K562 (cell line): ENCODE data around the gene AK5. TPM values are rescaled to one million over a fixed set of nuclear protein-coding genes. Genes with fewer than 3 reads are reported as not detected.

Experiments used
- polyA plus RNA-seq, 8 experiments: library from polyadenylated mRNA; depleted of rRNA in 4 of 8; stranded (reverse) in 5 of 8; unstranded in 3 of 8; fragments of >200 nt; fragmentation: Nextera tagmentation in 2 of 8; fragmentation: Illumina TruSeq in 1 of 8; extraction: Ambion mirVana in 2 of 8; extraction: Trizol in 1 of 8; gene quantifications; 2 replicates each; pipeline versions ENCODE4 v1.2.1 to v1.2.3, GENCODE V29; 2011 to 2014; ENCODE audit warnings: inconsistent platforms in 1 of 8, missing spikeins in 1 of 8
- total RNA-seq, 7 experiments: library from RNA; depleted of rRNA in 6 of 7; stranded (reverse); fragments of >200 nt in 6 of 7; fragmentation: Illumina TruSeq in 2 of 7; extraction: Trizol in 2 of 7; gene quantifications; 2 replicates each; pipeline versions ENCODE4 v1.2.1 to v1.2.3, GENCODE V29; 2011 to 2021; ENCODE audit warnings: low replicate concordance in 1 of 7
- TF ChIP-seq, protein P1 (sequence below): fragments of 450-650 bp; IDR thresholded peaks from 2 replicates; pipeline ENCODE4 v1.6.1; 2016; ENCODE audit warnings: mild to moderate bottlenecking, moderate library complexity
- TF ChIP-seq, protein P2 (sequence below), 2 experiments: fragments of 450-650 bp; IDR thresholded peaks; 2 replicates each; pipeline ENCODE4 v1.6.1; 2016; ENCODE audit warnings: mild to moderate bottlenecking in 2 of 2, borderline replicate concordance in 1 of 2, low read depth in 1 of 2, moderate library complexity in 1 of 2
- TF ChIP-seq, protein P3 (sequence below): sonication (generic); formaldehyde crosslinking; IDR thresholded peaks from 2 replicates; pipeline ENCODE4 v1.8.0; 2022; ENCODE audit warnings: missing genetic modification reagents, mild to moderate bottlenecking, moderate library complexity, borderline replicate concordance

Gene AK5
- total and polyA plus RNA-seq, 9 of the 15 experiments (the other 6 are each of a cell fraction or from before 2014, with no cell fraction given), result 0.06 TPM; not detected in 8

DNA sequence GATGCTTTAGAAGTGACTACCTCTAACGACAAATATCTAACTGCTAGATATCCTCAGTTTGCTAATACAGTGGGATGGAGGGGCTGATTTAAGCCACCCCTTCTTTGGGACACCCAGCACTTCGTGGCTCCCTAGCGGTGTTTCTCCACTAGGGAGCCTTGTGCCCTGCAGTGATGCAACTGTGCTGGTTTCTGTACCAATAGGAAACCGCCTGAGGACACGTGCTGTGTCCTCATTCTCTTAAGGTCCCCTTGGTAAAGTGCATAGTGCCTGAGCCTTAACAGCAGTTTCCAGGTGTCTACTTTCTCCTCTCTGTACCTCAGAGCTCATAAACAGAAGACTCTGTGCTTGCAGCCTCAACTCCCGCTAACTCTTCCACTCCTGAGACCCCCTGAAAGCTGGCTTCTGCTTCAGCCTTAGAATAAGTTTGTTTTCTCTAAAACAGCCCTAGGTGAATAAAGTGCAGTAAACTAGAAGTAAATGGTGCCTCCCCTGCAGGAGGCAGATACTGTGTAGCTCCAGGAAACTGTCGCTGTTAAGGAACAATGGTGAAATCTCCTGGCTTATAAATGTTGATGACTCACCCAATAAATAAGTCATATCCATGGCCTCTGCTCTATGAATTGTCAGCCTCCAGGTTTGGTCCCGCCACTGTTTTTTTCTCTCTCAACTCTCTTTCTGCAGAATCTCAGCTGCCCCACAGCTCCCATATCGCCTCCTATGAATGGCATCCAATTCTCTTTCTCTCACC, 130.4 kb downstream of the AK5 start (continued):
- TF ChIP-seq, protein P1, sequence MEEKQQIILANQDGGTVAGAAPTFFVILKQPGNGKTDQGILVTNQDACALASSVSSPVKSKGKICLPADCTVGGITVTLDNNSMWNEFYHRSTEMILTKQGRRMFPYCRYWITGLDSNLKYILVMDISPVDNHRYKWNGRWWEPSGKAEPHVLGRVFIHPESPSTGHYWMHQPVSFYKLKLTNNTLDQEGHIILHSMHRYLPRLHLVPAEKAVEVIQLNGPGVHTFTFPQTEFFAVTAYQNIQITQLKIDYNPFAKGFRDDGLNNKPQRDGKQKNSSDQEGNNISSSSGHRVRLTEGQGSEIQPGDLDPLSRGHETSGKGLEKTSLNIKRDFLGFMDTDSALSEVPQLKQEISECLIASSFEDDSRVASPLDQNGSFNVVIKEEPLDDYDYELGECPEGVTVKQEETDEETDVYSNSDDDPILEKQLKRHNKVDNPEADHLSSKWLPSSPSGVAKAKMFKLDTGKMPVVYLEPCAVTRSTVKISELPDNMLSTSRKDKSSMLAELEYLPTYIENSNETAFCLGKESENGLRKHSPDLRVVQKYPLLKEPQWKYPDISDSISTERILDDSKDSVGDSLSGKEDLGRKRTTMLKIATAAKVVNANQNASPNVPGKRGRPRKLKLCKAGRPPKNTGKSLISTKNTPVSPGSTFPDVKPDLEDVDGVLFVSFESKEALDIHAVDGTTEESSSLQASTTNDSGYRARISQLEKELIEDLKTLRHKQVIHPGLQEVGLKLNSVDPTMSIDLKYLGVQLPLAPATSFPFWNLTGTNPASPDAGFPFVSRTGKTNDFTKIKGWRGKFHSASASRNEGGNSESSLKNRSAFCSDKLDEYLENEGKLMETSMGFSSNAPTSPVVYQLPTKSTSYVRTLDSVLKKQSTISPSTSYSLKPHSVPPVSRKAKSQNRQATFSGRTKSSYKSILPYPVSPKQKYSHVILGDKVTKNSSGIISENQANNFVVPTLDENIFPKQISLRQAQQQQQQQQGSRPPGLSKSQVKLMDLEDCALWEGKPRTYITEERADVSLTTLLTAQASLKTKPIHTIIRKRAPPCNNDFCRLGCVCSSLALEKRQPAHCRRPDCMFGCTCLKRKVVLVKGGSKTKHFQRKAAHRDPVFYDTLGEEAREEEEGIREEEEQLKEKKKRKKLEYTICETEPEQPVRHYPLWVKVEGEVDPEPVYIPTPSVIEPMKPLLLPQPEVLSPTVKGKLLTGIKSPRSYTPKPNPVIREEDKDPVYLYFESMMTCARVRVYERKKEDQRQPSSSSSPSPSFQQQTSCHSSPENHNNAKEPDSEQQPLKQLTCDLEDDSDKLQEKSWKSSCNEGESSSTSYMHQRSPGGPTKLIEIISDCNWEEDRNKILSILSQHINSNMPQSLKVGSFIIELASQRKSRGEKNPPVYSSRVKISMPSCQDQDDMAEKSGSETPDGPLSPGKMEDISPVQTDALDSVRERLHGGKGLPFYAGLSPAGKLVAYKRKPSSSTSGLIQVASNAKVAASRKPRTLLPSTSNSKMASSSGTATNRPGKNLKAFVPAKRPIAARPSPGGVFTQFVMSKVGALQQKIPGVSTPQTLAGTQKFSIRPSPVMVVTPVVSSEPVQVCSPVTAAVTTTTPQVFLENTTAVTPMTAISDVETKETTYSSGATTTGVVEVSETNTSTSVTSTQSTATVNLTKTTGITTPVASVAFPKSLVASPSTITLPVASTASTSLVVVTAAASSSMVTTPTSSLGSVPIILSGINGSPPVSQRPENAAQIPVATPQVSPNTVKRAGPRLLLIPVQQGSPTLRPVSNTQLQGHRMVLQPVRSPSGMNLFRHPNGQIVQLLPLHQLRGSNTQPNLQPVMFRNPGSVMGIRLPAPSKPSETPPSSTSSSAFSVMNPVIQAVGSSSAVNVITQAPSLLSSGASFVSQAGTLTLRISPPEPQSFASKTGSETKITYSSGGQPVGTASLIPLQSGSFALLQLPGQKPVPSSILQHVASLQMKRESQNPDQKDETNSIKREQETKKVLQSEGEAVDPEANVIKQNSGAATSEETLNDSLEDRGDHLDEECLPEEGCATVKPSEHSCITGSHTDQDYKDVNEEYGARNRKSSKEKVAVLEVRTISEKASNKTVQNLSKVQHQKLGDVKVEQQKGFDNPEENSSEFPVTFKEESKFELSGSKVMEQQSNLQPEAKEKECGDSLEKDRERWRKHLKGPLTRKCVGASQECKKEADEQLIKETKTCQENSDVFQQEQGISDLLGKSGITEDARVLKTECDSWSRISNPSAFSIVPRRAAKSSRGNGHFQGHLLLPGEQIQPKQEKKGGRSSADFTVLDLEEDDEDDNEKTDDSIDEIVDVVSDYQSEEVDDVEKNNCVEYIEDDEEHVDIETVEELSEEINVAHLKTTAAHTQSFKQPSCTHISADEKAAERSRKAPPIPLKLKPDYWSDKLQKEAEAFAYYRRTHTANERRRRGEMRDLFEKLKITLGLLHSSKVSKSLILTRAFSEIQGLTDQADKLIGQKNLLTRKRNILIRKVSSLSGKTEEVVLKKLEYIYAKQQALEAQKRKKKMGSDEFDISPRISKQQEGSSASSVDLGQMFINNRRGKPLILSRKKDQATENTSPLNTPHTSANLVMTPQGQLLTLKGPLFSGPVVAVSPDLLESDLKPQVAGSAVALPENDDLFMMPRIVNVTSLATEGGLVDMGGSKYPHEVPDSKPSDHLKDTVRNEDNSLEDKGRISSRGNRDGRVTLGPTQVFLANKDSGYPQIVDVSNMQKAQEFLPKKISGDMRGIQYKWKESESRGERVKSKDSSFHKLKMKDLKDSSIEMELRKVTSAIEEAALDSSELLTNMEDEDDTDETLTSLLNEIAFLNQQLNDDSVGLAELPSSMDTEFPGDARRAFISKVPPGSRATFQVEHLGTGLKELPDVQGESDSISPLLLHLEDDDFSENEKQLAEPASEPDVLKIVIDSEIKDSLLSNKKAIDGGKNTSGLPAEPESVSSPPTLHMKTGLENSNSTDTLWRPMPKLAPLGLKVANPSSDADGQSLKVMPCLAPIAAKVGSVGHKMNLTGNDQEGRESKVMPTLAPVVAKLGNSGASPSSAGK, result peak; percentile 42; the same call in 1 of the 2 replicates
- TF ChIP-seq, protein P2, sequence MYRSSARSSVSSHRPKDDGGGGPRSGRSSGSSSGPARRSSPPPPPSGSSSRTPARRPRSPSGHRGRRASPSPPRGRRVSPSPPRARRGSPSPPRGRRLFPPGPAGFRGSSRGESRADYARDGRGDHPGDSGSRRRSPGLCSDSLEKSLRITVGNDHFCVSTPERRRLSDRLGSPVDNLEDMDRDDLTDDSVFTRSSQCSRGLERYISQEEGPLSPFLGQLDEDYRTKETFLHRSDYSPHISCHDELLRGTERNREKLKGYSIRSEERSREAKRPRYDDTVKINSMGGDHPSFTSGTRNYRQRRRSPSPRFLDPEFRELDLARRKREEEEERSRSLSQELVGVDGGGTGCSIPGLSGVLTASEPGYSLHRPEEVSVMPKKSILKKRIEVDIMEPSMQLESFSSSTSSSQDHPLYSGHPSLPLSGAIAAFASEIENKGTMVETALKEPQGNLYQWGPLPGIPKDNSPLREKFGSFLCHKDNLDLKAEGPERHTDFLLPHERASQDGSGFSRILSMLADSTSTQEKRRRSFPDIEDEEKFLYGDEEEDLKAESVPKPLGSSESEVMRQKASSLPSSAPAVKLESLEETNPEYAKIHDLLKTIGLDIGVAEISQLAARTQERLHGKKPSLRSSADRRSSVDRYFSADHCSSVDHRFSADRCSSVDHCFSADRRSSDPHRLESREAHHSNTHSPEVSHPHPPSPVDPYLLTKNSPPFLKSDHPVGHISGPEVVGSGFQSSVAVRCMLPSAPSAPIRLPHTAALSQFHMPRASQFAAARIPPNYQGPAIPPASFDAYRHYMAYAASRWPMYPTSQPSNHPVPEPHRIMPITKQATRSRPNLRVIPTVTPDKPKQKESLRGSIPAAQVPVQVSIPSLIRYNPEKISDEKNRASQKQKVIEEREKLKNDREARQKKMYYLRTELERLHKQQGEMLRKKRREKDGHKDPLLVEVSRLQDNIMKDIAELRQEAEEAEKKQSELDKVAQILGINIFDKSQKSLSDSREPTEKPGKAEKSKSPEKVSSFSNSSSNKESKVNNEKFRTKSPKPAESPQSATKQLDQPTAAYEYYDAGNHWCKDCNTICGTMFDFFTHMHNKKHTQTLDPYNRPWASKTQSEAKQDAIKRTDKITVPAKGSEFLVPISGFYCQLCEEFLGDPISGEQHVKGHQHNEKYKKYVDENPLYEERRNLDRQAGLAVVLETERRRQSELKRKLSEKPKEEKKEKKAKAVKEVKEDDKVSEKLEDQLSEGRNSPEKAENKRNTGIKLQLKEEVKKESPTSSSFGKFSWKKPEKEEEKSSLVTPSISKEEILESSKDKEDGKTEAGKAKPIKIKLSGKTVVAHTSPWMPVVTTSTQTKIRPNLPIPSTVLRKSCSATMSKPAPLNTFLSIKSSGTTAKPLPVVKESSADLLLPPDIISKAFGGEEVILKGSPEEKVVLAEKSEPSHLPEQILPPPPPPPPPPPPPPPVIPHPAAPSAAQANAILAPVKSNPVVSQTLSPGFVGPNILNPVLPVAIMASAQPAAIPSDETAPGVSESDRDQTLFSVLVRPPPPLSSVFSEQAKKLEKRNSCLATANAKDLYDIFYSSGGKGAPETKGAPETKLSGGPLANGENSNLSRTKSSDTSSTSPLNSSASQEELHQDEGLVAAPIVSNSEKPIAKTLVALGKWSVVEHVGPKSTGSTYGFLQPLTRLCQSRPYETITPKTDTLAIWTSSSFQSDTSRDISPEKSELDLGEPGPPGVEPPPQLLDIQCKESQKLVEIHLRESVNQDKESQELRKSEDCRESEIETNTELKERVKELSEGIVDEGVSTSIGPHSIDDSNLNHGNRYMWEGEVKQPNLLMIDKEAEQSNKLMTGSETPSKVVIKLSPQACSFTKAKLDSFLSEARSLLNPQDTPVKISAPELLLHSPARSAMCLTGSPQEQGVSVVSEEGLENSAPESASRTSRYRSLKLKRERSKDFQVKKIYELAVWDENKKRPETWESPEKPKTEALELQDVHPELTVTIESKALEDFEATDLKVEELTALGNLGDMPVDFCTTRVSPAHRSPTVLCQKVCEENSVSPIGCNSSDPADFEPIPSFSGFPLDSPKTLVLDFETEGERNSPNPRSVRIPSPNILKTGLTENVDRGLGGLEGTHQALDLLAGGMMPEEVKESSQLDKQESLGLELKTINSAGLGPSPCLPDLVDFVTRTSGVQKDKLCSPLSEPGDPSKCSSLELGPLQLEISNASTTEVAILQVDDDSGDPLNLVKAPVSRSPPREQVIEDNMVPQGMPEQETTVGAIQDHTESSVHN (IDR thresholded peaks at IDR 0.05; ENCODE audit: borderline replicate concordance in 1 of 2, low read depth in 1 of 2), result no peak
- TF ChIP-seq, protein P3, sequence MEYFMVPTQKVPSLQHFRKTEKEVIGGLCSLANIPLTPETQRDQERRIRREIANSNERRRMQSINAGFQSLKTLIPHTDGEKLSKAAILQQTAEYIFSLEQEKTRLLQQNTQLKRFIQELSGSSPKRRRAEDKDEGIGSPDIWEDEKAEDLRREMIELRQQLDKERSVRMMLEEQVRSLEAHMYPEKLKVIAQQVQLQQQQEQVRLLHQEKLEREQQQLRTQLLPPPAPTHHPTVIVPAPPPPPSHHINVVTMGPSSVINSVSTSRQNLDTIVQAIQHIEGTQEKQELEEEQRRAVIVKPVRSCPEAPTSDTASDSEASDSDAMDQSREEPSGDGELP, result no peak
